ENCODE results near the gene CNTN5.

Gene CNTN5

GRCh38 chr11:100177651-100178050, 1156.9 kb downstream of the CNTN5 start:
- no peak overlapping the region for H2AFZ ChIP-seq (ENCODE audit: low read length, unreplicated experiment)
- H3K27me3 ChIP-seq (ENCODE audit: insufficient read depth, low read length), result no peaks in the 10 kb centered on the region
- no peaks in the 10 kb centered on the region for H3K36me3 ChIP-seq (ENCODE audit: insufficient read depth, low read length)

DNA sequence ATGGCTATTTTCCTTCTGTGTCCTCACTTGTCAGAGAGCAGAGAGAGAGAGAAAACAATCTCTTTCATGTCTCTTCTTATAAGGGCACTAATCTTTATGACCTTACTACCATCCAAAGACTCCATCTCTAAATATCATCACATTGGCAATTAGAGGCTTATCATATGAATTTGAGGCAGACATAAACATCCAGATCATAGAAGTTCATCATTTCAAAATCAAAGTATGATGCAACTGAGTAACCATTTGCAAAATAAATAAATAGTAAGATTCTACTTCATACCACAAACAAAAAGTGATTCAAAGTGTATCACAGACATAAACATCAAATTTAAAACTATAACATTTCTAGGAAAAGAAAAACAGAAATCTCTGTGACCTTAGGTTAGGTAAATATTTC, 1161.6 kb downstream of the CNTN5 start:
- no peaks in the 10 kb centered on the region for H3K36me3 ChIP-seq (ENCODE audit: insufficient read depth, low read length)
- no peak overlapping the region for H2AFZ ChIP-seq (ENCODE audit: low read length, unreplicated experiment)
- no peaks in the 10 kb centered on the region for H3K4me1 ChIP-seq (ENCODE audit: control insufficient read depth, insufficient read depth, low read length, unreplicated experiment)
- no peak overlapping the region for H3K27ac ChIP-seq (ENCODE audit: low read depth, low read length)
- no peaks in the 10 kb centered on the region for H3K79me2 ChIP-seq (ENCODE audit: control insufficient read depth, insufficient read depth, low read length, unreplicated experiment)
- no peak overlapping the region for H3K4me3 ChIP-seq (ENCODE audit: low read depth, low read length)
- H3K27me3 ChIP-seq (ENCODE audit: insufficient read depth, low read length), result no peaks in the 10 kb centered on the region

More at GRCh38 chr11:100177651-100178050, 1156.9 kb downstream of the CNTN5 start:
- H3K4me3 ChIP-seq (ENCODE audit: low read depth, low read length), result no peak overlapping the region
- no peaks in the 10 kb centered on the region for H3K4me1 ChIP-seq (ENCODE audit: control insufficient read depth, insufficient read depth, low read length, unreplicated experiment)
- H3K79me2 ChIP-seq (ENCODE audit: control insufficient read depth, insufficient read depth, low read length, unreplicated experiment), result no peaks in the 10 kb centered on the region
- H3K27ac ChIP-seq (ENCODE audit: low read depth, low read length), result no peak overlapping the region

DNA sequence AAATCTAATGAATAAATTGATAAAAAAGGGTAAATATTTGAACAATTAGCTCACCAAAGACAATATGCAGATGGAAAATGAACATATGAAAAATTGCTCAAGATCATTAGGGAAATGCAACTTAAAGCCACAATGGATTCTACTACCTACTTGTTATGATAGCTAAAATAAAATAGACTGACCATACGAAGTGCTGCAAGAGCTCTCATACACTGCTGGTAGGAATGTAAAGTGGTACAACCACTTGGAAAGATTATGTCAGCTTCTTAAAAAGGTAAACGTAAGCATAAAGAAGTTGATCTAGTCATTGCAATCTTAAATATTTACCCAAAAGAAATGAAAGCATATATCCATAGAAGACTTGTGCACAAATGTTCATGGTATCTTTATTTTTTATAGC, 1162.2 kb downstream of the CNTN5 start:
- no peaks in the 10 kb centered on the region for H3K36me3 ChIP-seq (ENCODE audit: insufficient read depth, low read length)
- no peaks in the 10 kb centered on the region for H3K79me2 ChIP-seq (ENCODE audit: control insufficient read depth, insufficient read depth, low read length, unreplicated experiment)
- H3K27me3 ChIP-seq (ENCODE audit: insufficient read depth, low read length), result no peaks in the 10 kb centered on the region
- no peaks in the 10 kb centered on the region for H3K4me1 ChIP-seq (ENCODE audit: control insufficient read depth, insufficient read depth, low read length, unreplicated experiment)
- H2AFZ ChIP-seq (ENCODE audit: low read length, unreplicated experiment), result no peak overlapping the region
- H3K4me3 ChIP-seq (ENCODE audit: low read depth, low read length), result no peak overlapping the region
- H3K27ac ChIP-seq (ENCODE audit: low read depth, low read length), result no peak overlapping the region

- Histone ChIP-seq H3K4me3 (ENCODE audit: low read depth, low read length) (no peak overlapping the region), H3K4me1 (ENCODE audit: control insufficient read depth, insufficient read depth, low read length, unreplicated experiment) (no peaks in the 10 kb centered on the region), H2AFZ (ENCODE audit: low read length, unreplicated experiment) (no peak overlapping the region), H3K27ac (ENCODE audit: low read depth, low read length) (no peak overlapping the region), H3K79me2 (ENCODE audit: control insufficient read depth, insufficient read depth, low read length, unreplicated experiment) (no peaks in the 10 kb centered on the region), H3K27me3 (ENCODE audit: insufficient read depth, low read length) (no peaks in the 10 kb centered on the region), H3K36me3 (ENCODE audit: insufficient read depth, low read length) (no peaks in the 10 kb centered on the region)
These were observed 1164.8 kb downstream of the CNTN5 start for GRCh38 chr11:100185588-100185987.

- no peaks in the 10 kb centered on the region for H3K4me1 ChIP-seq (ENCODE audit: control insufficient read depth, insufficient read depth, low read length, unreplicated experiment)
- no peak overlapping the region for H3K27ac ChIP-seq (ENCODE audit: low read depth, low read length)
- no peaks in the 10 kb centered on the region for H3K79me2 ChIP-seq (ENCODE audit: control insufficient read depth, insufficient read depth, low read length, unreplicated experiment)
- no peak overlapping the region for H3K4me3 ChIP-seq (ENCODE audit: low read depth, low read length)
- no peak overlapping the region for H2AFZ ChIP-seq (ENCODE audit: low read length, unreplicated experiment)
- H3K27me3 ChIP-seq (ENCODE audit: insufficient read depth, low read length), result no peaks in the 10 kb centered on the region
- no peaks in the 10 kb centered on the region for H3K36me3 ChIP-seq (ENCODE audit: insufficient read depth, low read length)
These were observed 1167.5 kb downstream of the CNTN5 start for GRCh38 chr11:100188137-100188783.

- no peaks in the 10 kb centered on the region for H3K79me2 ChIP-seq (ENCODE audit: control insufficient read depth, insufficient read depth, low read length, unreplicated experiment)
- H3K4me1 ChIP-seq (ENCODE audit: control insufficient read depth, insufficient read depth, low read length, unreplicated experiment), result no peaks in the 10 kb centered on the region
- H3K27me3 ChIP-seq (ENCODE audit: insufficient read depth, low read length), result no peaks in the 10 kb centered on the region
- H3K36me3 ChIP-seq (ENCODE audit: insufficient read depth, low read length), result no peaks in the 10 kb centered on the region
- H3K27ac ChIP-seq (ENCODE audit: low read depth, low read length), result no peak overlapping the region
- H2AFZ ChIP-seq (ENCODE audit: low read length, unreplicated experiment), result no peak overlapping the region
- no peak overlapping the region for H3K4me3 ChIP-seq (ENCODE audit: low read depth, low read length)
These were observed 1169.6 kb downstream of the CNTN5 start for GRCh38 chr11:100190395-100190794.

DNA sequence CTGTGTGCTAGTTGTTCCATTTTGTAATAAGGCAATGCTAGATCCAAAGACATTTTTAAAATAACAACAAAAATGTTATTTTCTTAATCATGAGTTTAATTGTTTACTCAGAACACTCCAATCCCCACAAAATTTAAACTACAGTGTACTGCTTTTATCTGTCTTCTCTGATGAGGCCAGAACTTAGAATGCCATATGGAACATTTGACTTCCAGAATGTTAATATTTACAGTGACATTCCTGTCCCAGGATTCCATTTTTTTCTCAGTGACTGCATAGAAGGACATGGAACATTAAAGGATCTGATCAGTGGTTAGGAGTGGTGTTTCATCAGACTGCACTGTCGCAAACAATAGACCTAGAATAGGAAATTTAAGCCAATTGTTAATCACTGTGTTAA, 1171.4 kb downstream of the CNTN5 start:
- Histone ChIP-seq H2AFZ (ENCODE audit: low read length, unreplicated experiment) (no peak overlapping the region), H3K79me2 (ENCODE audit: control insufficient read depth, insufficient read depth, low read length, unreplicated experiment) (no peaks in the 10 kb centered on the region), H3K36me3 (ENCODE audit: insufficient read depth, low read length) (no peaks in the 10 kb centered on the region), H3K27ac (ENCODE audit: low read depth, low read length) (no peak overlapping the region), H3K4me1 (ENCODE audit: control insufficient read depth, insufficient read depth, low read length, unreplicated experiment) (no peaks in the 10 kb centered on the region), H3K4me3 (ENCODE audit: low read depth, low read length) (no peak overlapping the region), H3K27me3 (ENCODE audit: insufficient read depth, low read length) (no peaks in the 10 kb centered on the region)

DNA sequence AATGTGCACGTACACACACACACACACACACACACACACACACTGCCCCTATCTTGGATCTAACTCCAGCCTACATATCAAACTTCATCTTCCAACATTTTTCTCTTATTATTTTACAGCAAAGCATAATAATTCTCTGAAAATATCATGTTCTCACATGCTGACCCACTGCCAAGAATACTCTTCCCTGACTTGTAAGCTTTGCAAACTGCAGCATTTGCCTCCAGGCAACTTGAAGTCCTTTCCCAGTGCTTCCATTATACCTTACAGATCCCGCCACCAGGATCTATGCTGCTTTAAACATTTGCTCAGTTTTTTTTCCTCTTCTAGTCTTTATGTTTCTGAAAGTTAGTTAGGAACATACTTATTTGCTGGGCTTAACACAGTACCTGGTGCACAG, 1183.0 kb downstream of the CNTN5 start:
- no peaks in the 10 kb centered on the region for H3K27me3 ChIP-seq (ENCODE audit: insufficient read depth, low read length)
- no peaks in the 10 kb centered on the region for H3K36me3 ChIP-seq (ENCODE audit: insufficient read depth, low read length)
- H3K4me3 ChIP-seq (ENCODE audit: low read depth, low read length), result no peak overlapping the region
- H3K4me1 ChIP-seq (ENCODE audit: control insufficient read depth, insufficient read depth, low read length, unreplicated experiment), result no peaks in the 10 kb centered on the region
- no peaks in the 10 kb centered on the region for H3K79me2 ChIP-seq (ENCODE audit: control insufficient read depth, insufficient read depth, low read length, unreplicated experiment)
- no peak overlapping the region for H2AFZ ChIP-seq (ENCODE audit: low read length, unreplicated experiment)
- no peak overlapping the region for H3K27ac ChIP-seq (ENCODE audit: low read depth, low read length)

GRCh38 chr11:100205926-100206325, 1185.2 kb downstream of the CNTN5 start:
- Histone ChIP-seq H3K4me3 (ENCODE audit: low read depth, low read length) (no peak overlapping the region), H3K27ac (ENCODE audit: low read depth, low read length) (no peak overlapping the region), H3K79me2 (ENCODE audit: control insufficient read depth, insufficient read depth, low read length, unreplicated experiment) (no peaks in the 10 kb centered on the region), H3K4me1 (ENCODE audit: control insufficient read depth, insufficient read depth, low read length, unreplicated experiment) (no peaks in the 10 kb centered on the region), H2AFZ (ENCODE audit: low read length, unreplicated experiment) (no peak overlapping the region), H3K27me3 (ENCODE audit: insufficient read depth, low read length) (no peaks in the 10 kb centered on the region), H3K36me3 (ENCODE audit: insufficient read depth, low read length) (no peaks in the 10 kb centered on the region)

GRCh38 chr11:100208207-100208606, 1187.5 kb downstream of the CNTN5 start:
- H3K27me3 ChIP-seq (ENCODE audit: insufficient read depth, low read length), result no peaks in the 10 kb centered on the region
- no peak overlapping the region for H3K27ac ChIP-seq (ENCODE audit: low read depth, low read length)
- H3K36me3 ChIP-seq (ENCODE audit: insufficient read depth, low read length), result no peaks in the 10 kb centered on the region
- no peaks in the 10 kb centered on the region for H3K79me2 ChIP-seq (ENCODE audit: control insufficient read depth, insufficient read depth, low read length, unreplicated experiment)
- no peaks in the 10 kb centered on the region for H3K4me1 ChIP-seq (ENCODE audit: control insufficient read depth, insufficient read depth, low read length, unreplicated experiment)
- no peak overlapping the region for H2AFZ ChIP-seq (ENCODE audit: low read length, unreplicated experiment)
- H3K4me3 ChIP-seq (ENCODE audit: low read depth, low read length), result no peak overlapping the region

- Histone ChIP-seq H3K4me3 (ENCODE audit: low read depth, low read length) (no peak overlapping the region), H3K79me2 (ENCODE audit: control insufficient read depth, insufficient read depth, low read length, unreplicated experiment) (no peaks in the 10 kb centered on the region), H3K27ac (ENCODE audit: low read depth, low read length) (no peak overlapping the region), H3K27me3 (ENCODE audit: insufficient read depth, low read length) (no peaks in the 10 kb centered on the region), H3K36me3 (ENCODE audit: insufficient read depth, low read length) (no peaks in the 10 kb centered on the region), H3K4me1 (ENCODE audit: control insufficient read depth, insufficient read depth, low read length, unreplicated experiment) (no peaks in the 10 kb centered on the region), H2AFZ (ENCODE audit: low read length, unreplicated experiment) (no peak overlapping the region)
These were observed 1194.0 kb downstream of the CNTN5 start for GRCh38 chr11:100214791-100215190.

Data from ACC112 (cell line).